Sigmoid colon (tissue), 4 donors: Measurements from ENCODE around the gene BCL7C.

Experiments used
- EP300 ChIP-seq, 4 donors: sonication (generic); formaldehyde crosslinking; IDR thresholded peaks; one replicate each; pipeline ENCODE4 v1.6.1; 2017; ENCODE audit warnings: antibody characterized with exemption in 4 of 4
- POLR2AphosphoS5 ChIP-seq, 4 donors: sonication (generic); formaldehyde crosslinking; IDR thresholded peaks; one replicate each; pipeline ENCODE4 v1.6.1; 2017; ENCODE audit warnings: antibody characterized with exemption in 4 of 4
- TF ChIP-seq, protein P1 (sequence below), 4 experiments: fragments of 450-650 bp in 3 of 4; fragments of 200-600 bp in 1 of 4; IDR thresholded peaks; one replicate each; pipeline ENCODE4 v1.5.1; 2016 to 2019; ENCODE audit warnings: antibody characterized with exemption in 4 of 4, mild to moderate bottlenecking in 3 of 4, moderate library complexity in 2 of 4

DNA sequence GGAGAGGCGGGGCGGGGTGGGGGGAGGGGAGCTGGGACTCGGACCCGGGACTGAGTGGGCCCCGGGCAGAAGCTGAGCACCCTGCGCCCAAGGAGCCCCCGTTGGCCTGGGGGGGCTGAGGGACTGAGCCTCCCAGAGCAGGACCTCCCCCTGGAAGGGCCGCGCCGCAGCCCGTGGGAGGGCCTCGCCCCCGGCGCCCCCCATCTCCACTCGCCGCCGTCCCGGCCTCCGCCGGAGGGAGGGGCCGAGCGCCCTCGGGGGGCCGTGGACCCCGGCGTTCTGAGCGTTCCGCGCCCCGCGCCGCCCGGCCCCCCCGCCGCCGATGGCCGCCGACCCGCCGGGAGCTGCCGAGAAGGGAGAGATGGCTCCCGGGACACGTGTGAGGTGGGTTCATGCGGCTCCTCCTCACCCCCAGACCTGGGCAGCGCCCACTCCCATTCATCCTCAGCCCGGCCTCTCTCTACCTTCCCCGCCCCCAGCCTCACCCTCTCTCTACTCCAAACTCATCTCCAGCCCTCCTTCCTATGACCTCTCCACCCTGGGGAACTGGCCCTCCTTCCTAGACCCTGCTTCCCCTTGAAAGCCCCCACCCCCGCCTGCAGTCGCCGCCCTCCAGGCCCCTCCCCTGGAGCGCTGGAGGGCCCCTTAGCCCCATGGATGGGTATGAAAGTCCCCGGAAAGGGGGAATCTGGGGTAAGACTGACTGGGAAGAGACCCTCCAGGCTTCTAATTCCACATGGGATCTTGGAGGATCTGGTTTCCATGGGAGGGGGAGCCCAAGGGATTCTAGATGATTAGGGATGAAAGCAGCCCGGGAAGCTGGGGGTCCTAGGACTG, 30.4 kb upstream of the BCL7C start:
- TF ChIP-seq POLR2AphosphoS5 (IDR thresholded peaks at IDR 0.05) = no peak
- TF ChIP-seq, protein P1, sequence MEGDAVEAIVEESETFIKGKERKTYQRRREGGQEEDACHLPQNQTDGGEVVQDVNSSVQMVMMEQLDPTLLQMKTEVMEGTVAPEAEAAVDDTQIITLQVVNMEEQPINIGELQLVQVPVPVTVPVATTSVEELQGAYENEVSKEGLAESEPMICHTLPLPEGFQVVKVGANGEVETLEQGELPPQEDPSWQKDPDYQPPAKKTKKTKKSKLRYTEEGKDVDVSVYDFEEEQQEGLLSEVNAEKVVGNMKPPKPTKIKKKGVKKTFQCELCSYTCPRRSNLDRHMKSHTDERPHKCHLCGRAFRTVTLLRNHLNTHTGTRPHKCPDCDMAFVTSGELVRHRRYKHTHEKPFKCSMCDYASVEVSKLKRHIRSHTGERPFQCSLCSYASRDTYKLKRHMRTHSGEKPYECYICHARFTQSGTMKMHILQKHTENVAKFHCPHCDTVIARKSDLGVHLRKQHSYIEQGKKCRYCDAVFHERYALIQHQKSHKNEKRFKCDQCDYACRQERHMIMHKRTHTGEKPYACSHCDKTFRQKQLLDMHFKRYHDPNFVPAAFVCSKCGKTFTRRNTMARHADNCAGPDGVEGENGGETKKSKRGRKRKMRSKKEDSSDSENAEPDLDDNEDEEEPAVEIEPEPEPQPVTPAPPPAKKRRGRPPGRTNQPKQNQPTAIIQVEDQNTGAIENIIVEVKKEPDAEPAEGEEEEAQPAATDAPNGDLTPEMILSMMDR (IDR thresholded peaks at IDR 0.05) = no peak
- TF ChIP-seq EP300 (IDR thresholded peaks at IDR 0.05) = no peak
